Activated CD4-positive, alpha-beta memory T cell treated with anti-CD3 and anti-CD28 coated beads for 36 hours (primary cell): ENCODE data around the gene OAS3. TPM values are rescaled to one million over a fixed set of nuclear protein-coding genes. Genes with fewer than 3 reads are reported as not detected.

Source experiments
- CTCF ChIA-PET: fragments of 350-600 bp; sonication (Branson Sonifier 250); formaldehyde crosslinking; loops from one replicate; lab custom pipeline; 2021; ENCODE audit warnings: antibody characterized with exemption, inconsistent platforms; lab: Charles Lee
- POLR2A ChIA-PET: fragments of 350-600 bp; sonication (Branson Sonifier 250); formaldehyde crosslinking; loops from one replicate; lab custom pipeline; 2021; ENCODE audit warnings: antibody characterized with exemption; lab: Charles Lee
- DNase-seq: peaks from one replicate; pipeline ENCODE4 v3.0.0-alpha.2; 2020
- H3K27ac Mint-ChIP-seq: one replicate; pipeline ENCODE4 v1.8.0; 2021; ENCODE audit warnings: mixed read lengths
- H3K27me3 Mint-ChIP-seq: one replicate; pipeline ENCODE4 v1.8.0; 2021; ENCODE audit warnings: mixed read lengths
- H3K36me3 Mint-ChIP-seq: one replicate; pipeline ENCODE4 v1.8.0; 2021; ENCODE audit warnings: mixed read lengths
- H3K4me1 Mint-ChIP-seq: one replicate; pipeline ENCODE4 v1.8.0; 2021; ENCODE audit warnings: low read depth, mixed read lengths
- H3K4me3 Mint-ChIP-seq: one replicate; pipeline ENCODE4 v1.8.0; 2021; ENCODE audit warnings: mild to moderate bottlenecking, mixed read lengths
- H3K9me3 Mint-ChIP-seq: one replicate; pipeline ENCODE4 v1.8.0; 2021; ENCODE audit warnings: mixed read lengths
- intact Hi-C: fragments of 100-400 bp; cut with micrococcal nuclease; formaldehyde crosslinking; loops from one replicate; pipeline ENCODE4 v1.15.1; 2023
- total RNA-seq, 2 experiments: library from RNA; stranded (reverse); gene quantifications; one replicate each; pipeline ENCODE4 v1.2.3, GENCODE V29; 2021

OAS3 gene
- total RNA-seq, 2 experiments from 2014 or later: 34.6 to 37.1 TPM

GRCh38 chr12:112963227-112963861 is 25.1 kb downstream of the OAS3 start:
- POLR2A ChIA-PET: no interaction called here
- Mint-ChIP-seq H3K9me3 (peaks cover 7% of the 10 kb centered on the region), H3K36me3 (peaks cover 48% of the 10 kb centered on the region), H3K27ac (no peak overlapping the region), H3K4me3 (no peak overlapping the region), H3K27me3 (no peaks in the 10 kb centered on the region), H3K4me1 (no peaks in the 10 kb centered on the region)
- CTCF ChIA-PET: interaction anchor here (1.1 kb wide), 1 partner anchor 30 kb away, joined by 4 read pairs; no protein-coding TSS in a partner anchor
- no peak for DNase-seq
- intact Hi-C loops: no loop called here

- DNase-seq: no peak
- H3K9me3 Mint-ChIP-seq: peaks cover 7% of the 10 kb centered on the region
- ChIA-PET CTCF (interaction anchor here (1.1 to 1.2 kb wide), 2 partner anchors 29 to 64 kb away, joined by 3 to 4 read pairs; no protein-coding TSS in a partner anchor), POLR2A (no interaction called here)
- no peak overlapping the region for H3K27ac Mint-ChIP-seq
- no peak overlapping the region for H3K4me3 Mint-ChIP-seq
- intact Hi-C loops: no loop called here
- H3K4me1 Mint-ChIP-seq: no peaks in the 10 kb centered on the region
- peaks cover 39% of the 10 kb centered on the region for H3K36me3 Mint-ChIP-seq
- H3K27me3 Mint-ChIP-seq: no peaks in the 10 kb centered on the region
Measured at GRCh38 chr12:112964067-112964670, 25.9 kb downstream of the OAS3 start.

- Mint-ChIP-seq H3K27me3 (no peaks in the 10 kb centered on the region), H3K9me3 (no peaks in the 10 kb centered on the region), H3K4me1 (no peaks in the 10 kb centered on the region), H3K27ac (no peak overlapping the region), H3K4me3 (no peak overlapping the region), H3K36me3 (peaks cover 33% of the 10 kb centered on the region)
- ChIA-PET CTCF (interaction anchor here (1.1 to 1.2 kb wide), 2 partner anchors 28 to 64 kb away, joined by 3 to 4 read pairs; no protein-coding TSS in a partner anchor), POLR2A (no interaction called here)
- intact Hi-C loops: no loop called here
- no peak for DNase-seq
Measured at GRCh38 chr12:112964915-112965314, 26.6 kb downstream of the OAS3 start.

GRCh38 chr12:112965643-112966042 is 27.4 kb downstream of the OAS3 start:
- Mint-ChIP-seq H3K4me1 (no peaks in the 10 kb centered on the region), H3K27me3 (no peaks in the 10 kb centered on the region), H3K27ac (no peak overlapping the region), H3K36me3 (peaks cover 31% of the 10 kb centered on the region), H3K4me3 (no peak overlapping the region), H3K9me3 (no peaks in the 10 kb centered on the region)
- ChIA-PET POLR2A (no interaction called here), CTCF (no interaction called here)
- intact Hi-C loops: no loop called here
- DNase-seq: no peak

GRCh38 chr12:112967306-112967705 is 29.0 kb downstream of the OAS3 start:
- intact Hi-C loops: no loop called here
- ChIA-PET CTCF (interaction anchor here (2.0 kb wide), 1 partner anchor 26 kb away, joined by 5 read pairs; no protein-coding TSS in a partner anchor), POLR2A (no interaction called here)
- Mint-ChIP-seq H3K27ac (no peak overlapping the region), H3K9me3 (no peaks in the 10 kb centered on the region), H3K4me1 (no peaks in the 10 kb centered on the region), H3K36me3 (peaks cover 17% of the 10 kb centered on the region), H3K4me3 (no peak overlapping the region), H3K27me3 (no peaks in the 10 kb centered on the region)
- no peak for DNase-seq

GRCh38 chr12:112967858-112968257 is 29.6 kb downstream of the OAS3 start:
- POLR2A ChIA-PET: no interaction called here
- Mint-ChIP-seq H3K4me1 (no peaks in the 10 kb centered on the region), H3K27me3 (no peaks in the 10 kb centered on the region), H3K9me3 (no peaks in the 10 kb centered on the region), H3K4me3 (no peak overlapping the region), H3K27ac (no peak overlapping the region), H3K36me3 (peaks cover 11% of the 10 kb centered on the region)
- CTCF ChIA-PET: interaction anchor here (2.0 kb wide), 1 partner anchor 25 kb away, joined by 5 read pairs; no protein-coding TSS in a partner anchor
- DNase-seq: no peak
- intact Hi-C loops: no loop called here

GRCh38 chr12:112969547-112970306 is 31.5 kb downstream of the OAS3 start:
- no peak overlapping the region for H3K27ac Mint-ChIP-seq
- ChIA-PET CTCF (interaction anchor here (0.9 to 2.0 kb wide), 2 partner anchors 23 kb away, joined by 3 to 5 read pairs; no protein-coding TSS in a partner anchor), POLR2A (interaction anchor here (0.5 to 1.9 kb wide), 2 partner anchors 9 to 62 kb away, joined by 4 read pairs; partner anchors contain the start of gene OAS2)
- no peak for DNase-seq
- H3K36me3 Mint-ChIP-seq: peaks cover 8% of the 10 kb centered on the region
- H3K4me1 Mint-ChIP-seq: no peaks in the 10 kb centered on the region
- H3K4me3 Mint-ChIP-seq: no peak overlapping the region
- no peaks in the 10 kb centered on the region for H3K27me3 Mint-ChIP-seq
- H3K9me3 Mint-ChIP-seq: no peaks in the 10 kb centered on the region
- intact Hi-C loops: loop anchor here (10.0 kb wide), 1 partner anchor 1205 kb away; the partner anchor contains the start of gene ALDH2

GRCh38 chr12:112970391-112970790 is 32.1 kb downstream of the OAS3 start:
- DNase-seq: no peak
- H3K27me3 Mint-ChIP-seq: no peaks in the 10 kb centered on the region
- no peak overlapping the region for H3K27ac Mint-ChIP-seq
- H3K9me3 Mint-ChIP-seq: no peaks in the 10 kb centered on the region
- intact Hi-C loops: loop anchor here (10.0 kb wide), 1 partner anchor 1206 kb away; the partner anchor contains the start of gene ALDH2
- H3K4me3 Mint-ChIP-seq: no peak overlapping the region
- POLR2A ChIA-PET: interaction anchor here (1.9 kb wide), 1 partner anchor 8 kb away, joined by 4 read pairs; the partner anchor contains the start of gene OAS2
- CTCF ChIA-PET: interaction anchor here (0.6 to 0.9 kb wide), 2 partner anchors 23 to 31 kb away, joined by 3 to 4 read pairs; no protein-coding TSS in a partner anchor
- H3K36me3 Mint-ChIP-seq: peaks cover 8% of the 10 kb centered on the region
- no peaks in the 10 kb centered on the region for H3K4me1 Mint-ChIP-seq

GRCh38 chr12:112971248-112971647 is 33.0 kb downstream of the OAS3 start:
- Mint-ChIP-seq H3K27ac (no peak overlapping the region), H3K9me3 (no peaks in the 10 kb centered on the region), H3K36me3 (peaks cover 5% of the 10 kb centered on the region), H3K27me3 (no peaks in the 10 kb centered on the region), H3K4me3 (no peak overlapping the region), H3K4me1 (no peaks in the 10 kb centered on the region)
- no peak for DNase-seq
- intact Hi-C loops: loop anchor here (10.0 kb wide), 1 partner anchor 1206 kb away; the partner anchor contains the start of gene ALDH2
- POLR2A ChIA-PET: no interaction called here
- CTCF ChIA-PET: no interaction called here

GRCh38 chr12:112973011-112973735 is 34.9 kb downstream of the OAS3 start:
- ChIA-PET CTCF (interaction anchor here (0.5 to 1.2 kb wide), 2 partner anchors 20 to 234 kb away, joined by 3 to 4 read pairs; no protein-coding TSS in a partner anchor), POLR2A (no interaction called here)
- DNase-seq: no peak
- Mint-ChIP-seq H3K27ac (no peak overlapping the region), H3K9me3 (no peaks in the 10 kb centered on the region), H3K36me3 (peaks cover 1% of the 10 kb centered on the region), H3K27me3 (no peaks in the 10 kb centered on the region), H3K4me1 (no peaks in the 10 kb centered on the region), H3K4me3 (no peak overlapping the region)
- intact Hi-C loops: loop anchor here (10.0 kb wide), 1 partner anchor 1208 kb away; the partner anchor contains the start of gene ALDH2

GRCh38 chr12:112973818-112974231 is 35.6 kb downstream of the OAS3 start:
- POLR2A ChIA-PET: no interaction called here
- DNase-seq: no peak
- Mint-ChIP-seq H3K4me1 (no peaks in the 10 kb centered on the region), H3K9me3 (no peaks in the 10 kb centered on the region), H3K4me3 (no peak overlapping the region), H3K27ac (no peak overlapping the region), H3K36me3 (peaks cover 7% of the 10 kb centered on the region), H3K27me3 (no peaks in the 10 kb centered on the region)
- intact Hi-C loops: loop anchor here (10.0 kb wide), 1 partner anchor 1209 kb away; the partner anchor contains the start of gene ALDH2
- CTCF ChIA-PET: no interaction called here
